A549 (cell line): ENCODE measurements around the gene SHH.

Experiments
- EP300 ChIP-seq, 2 experiments: fragments of >200 bp; sonication (Bioruptor Twin); formaldehyde crosslinking; IDR thresholded peaks; 2 replicates in 1 of 2; 3 replicates in 1 of 2; pipeline ENCODE4 v1.6.1; 2016 to 2017
- MYC ChIP-seq: IDR thresholded peaks from 2 replicates; pipeline ENCODE4 v1.6.1; 2012; ENCODE audit warnings: mild to moderate bottlenecking, inconsistent platforms, low read length, improper control_type of control experiment, borderline replicate concordance

DNA sequence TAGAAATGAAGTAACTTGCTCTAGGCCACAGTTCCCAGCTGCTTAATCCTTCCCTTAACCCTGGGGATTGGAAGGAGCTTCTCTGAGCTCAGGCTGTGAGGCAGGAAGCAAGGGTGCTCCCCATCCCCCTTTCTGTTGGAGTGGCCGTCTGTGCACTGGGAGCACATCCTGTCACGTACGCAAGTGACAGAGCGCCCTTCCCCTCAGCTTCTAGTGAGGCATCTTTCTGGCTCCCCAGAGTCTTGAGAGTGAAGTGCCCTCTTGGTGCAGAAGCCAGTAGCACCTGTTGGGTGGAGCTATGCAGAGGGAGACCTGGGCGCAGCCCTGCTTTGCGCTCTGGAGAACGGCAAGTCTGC, 47.8 kb downstream of the SHH start:
- TF ChIP-seq EP300 (IDR thresholded peaks at IDR 0.05) (no peak), MYC (no peak)
